Astrocyte of the cerebellum (primary cell): ENCODE results near the gene TMPRSS7.
A peak's percentile ranks its signal among the peaks of the same experiment; 100 is the strongest.
"Not testable (repeated sequence)": the region's sequence is repeated elsewhere in the genome, so short reads cannot be mapped to it uniquely, and the experiment has no call there.

Experiments used
- DNase-seq: peaks from one replicate; pipeline ENCODE4 v3.0.0-alpha.2; 2011; ENCODE audit warnings: low read depth
- H3K4me3 ChIP-seq: 2 replicates; pipeline ENCODE4 v1.5.1; 2011; ENCODE audit warnings: mild to moderate bottlenecking, low read depth, low read length, moderate library complexity
- CTCF ChIP-seq: IDR thresholded peaks from 2 replicates; pipeline ENCODE4 v1.5.1; 2012; ENCODE audit warnings: low read length, low read depth, moderate library complexity, mild to moderate bottlenecking; ENCODE audit errors: missing control alignments
- in situ Hi-C: cut with HindIII; loops from 2 replicates; pipeline ENCODE4 v1.10.0; 2017; ENCODE audit warnings: low sequenced_read_pairs

Gene TMPRSS7

DNA sequence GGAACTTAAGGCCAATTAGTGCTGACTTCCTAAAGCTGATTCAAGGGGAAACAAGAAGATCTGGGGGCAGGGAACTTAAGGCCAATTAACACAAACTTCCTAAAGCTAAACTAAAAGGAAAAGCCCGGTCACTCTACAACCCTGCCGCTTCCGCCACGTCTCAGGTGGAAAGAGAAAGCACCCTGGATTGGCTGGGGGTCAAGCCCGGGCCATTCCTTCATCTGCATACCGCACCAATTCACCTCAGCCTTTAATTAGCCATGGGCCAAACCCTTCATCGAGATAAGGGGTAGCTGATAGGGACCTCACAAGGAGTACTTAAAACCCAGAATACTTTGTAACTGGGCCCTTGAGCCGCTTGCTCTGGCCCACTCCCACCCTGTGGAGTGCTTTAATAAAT, 14.4 kb downstream of the TMPRSS7 start:
- in situ Hi-C loops: no loop called here

GRCh38 chr3:112053229-112053628, 18.7 kb downstream of the TMPRSS7 start:
- H3K4me3 ChIP-seq: no peak overlapping the region
- no peak for DNase-seq
- no peak for TF ChIP-seq CTCF
- in situ Hi-C loops: no loop called here

More for the DNA sequence above, 14.4 kb downstream of the TMPRSS7 start:
- no peak for TF ChIP-seq CTCF
- H3K4me3 ChIP-seq: no peak overlapping the region
- DNase-seq: no peak

DNA sequence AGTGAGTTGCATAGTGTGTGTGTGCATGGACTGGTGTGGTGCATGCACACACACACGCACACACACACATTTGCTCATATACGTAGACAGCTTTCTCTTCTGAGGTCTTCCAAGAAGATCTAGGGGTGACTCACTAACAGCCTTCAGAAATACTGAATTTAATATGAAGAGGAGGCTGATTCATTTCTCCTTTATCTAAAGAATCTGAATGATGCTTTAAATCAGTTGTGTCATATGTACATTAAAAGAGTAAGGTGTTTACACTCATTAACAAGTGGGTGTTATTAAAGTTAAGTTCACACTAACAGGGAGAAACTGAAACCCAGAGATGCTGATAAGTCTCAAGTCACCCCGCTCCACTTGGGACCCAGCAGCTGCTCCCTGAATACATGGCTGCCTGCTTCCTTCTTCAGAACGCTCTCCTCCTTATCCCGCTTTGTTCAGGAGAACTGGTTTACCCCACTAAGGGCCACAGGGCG, 22.0 kb downstream of the TMPRSS7 start:
- TF ChIP-seq CTCF: no peak
- no peak for DNase-seq
- in situ Hi-C loops: no loop called here

DNA sequence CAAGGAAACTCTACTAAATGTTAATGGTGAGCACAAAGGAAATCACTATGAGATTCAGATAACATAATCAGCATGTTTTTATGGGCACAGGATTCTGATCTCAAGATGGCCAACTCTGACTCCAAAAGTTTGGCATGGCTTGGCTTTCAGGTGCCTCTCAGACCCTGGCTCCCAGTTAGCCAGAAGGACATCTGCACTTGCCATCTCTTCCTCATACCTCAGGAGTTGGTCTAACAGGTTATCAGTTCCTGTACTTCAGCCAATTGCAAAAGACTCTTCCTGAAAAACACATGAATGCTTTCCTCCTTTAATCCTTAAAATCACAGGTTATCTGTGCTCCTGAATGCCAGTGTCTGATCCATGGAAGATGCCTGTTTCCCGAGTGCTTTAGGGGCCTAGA, 25.0 kb downstream of the TMPRSS7 start:
- in situ Hi-C loops: no loop called here
- DNase-seq: no peak
- TF ChIP-seq CTCF: no peak
- H3K4me3 ChIP-seq: no peak overlapping the region

More for the DNA sequence above, 22.0 kb downstream of the TMPRSS7 start:
- no peak overlapping the region for H3K4me3 ChIP-seq

- no peak for TF ChIP-seq CTCF
- DNase-seq: peak; percentile 39
- no peak overlapping the region for H3K4me3 ChIP-seq
- in situ Hi-C loops: no loop called here
Observed at GRCh38 chr3:112061152-112061551, 26.6 kb downstream of the TMPRSS7 start.

GRCh38 chr3:112072387-112073060, 38.0 kb downstream of the TMPRSS7 start:
- H3K4me3 ChIP-seq, in situ Hi-C loops, DNase-seq: not testable (repeated sequence)

GRCh38 chr3:112074006-112074405, 39.5 kb downstream of the TMPRSS7 start:
- DNase-seq: no peak
- in situ Hi-C loops: no loop called here
- no peak for TF ChIP-seq CTCF
- no peak overlapping the region for H3K4me3 ChIP-seq
